Measurements from ENCODE around the gene TFCP2L1. TPM values are rescaled to one million over a fixed set of nuclear protein-coding genes. Genes with fewer than 3 reads are reported as not detected.

TFCP2L1 gene
- total and polyA plus RNA-seq, 2 donors (not counting 3 experiments of a cell fraction or from before 2014, with no cell fraction given): not detected

GRCh38 chr2:121211689-121212151 lies 73.3 kb downstream of the TFCP2L1 start:
- POLR2A ChIA-PET: no interaction called here
- no peak overlapping the region for H3K4me2 ChIP-seq (ENCODE audit: insufficient read depth, low read length)
- no peak overlapping the region for H3K27ac ChIP-seq (ENCODE audit: insufficient read depth, low read depth, low read length)
- no peaks in the 10 kb centered on the region for H3K9me3 ChIP-seq (replicated peaks; ENCODE audit: control insufficient read depth, insufficient read depth, low read length)
- no peaks in the 10 kb centered on the region for H3K36me3 ChIP-seq (ENCODE audit: control insufficient read depth in 2 of 2, extremely low read depth in 1 of 2, insufficient read depth in 2 of 2, low read length in 2 of 2)
- FAIRE-seq: no peak
- intact Hi-C loops (cut with micrococcal nuclease) (no loop called here), dilution Hi-C loops (cut with MboI; ENCODE audit: extremely low pct_ligation_motif_present, low sequenced_read_pairs) (no loop called here)
- BruUV-seq (replicated peaks): no TSS peak
- no peak overlapping the region for H2AFZ ChIP-seq (ENCODE audit: low read depth, low read length)
- H3K9ac ChIP-seq (replicated peaks; ENCODE audit: extremely low read depth, insufficient read depth, low read length): no peak overlapping the region
- H4K20me1 ChIP-seq (replicated peaks; ENCODE audit: control insufficient read depth, extremely low read depth, insufficient read depth, low read length): no peaks in the 10 kb centered on the region
- H3K4me3 ChIP-seq (replicated peaks in 1 of 3; ENCODE audit: insufficient read depth in 1 of 3, low read depth in 1 of 3, low read length in 3 of 3): no peak overlapping the region
- H3K27me3 ChIP-seq (ENCODE audit: control insufficient read depth in 2 of 2, insufficient read depth in 2 of 2, low read length in 2 of 2): no peaks in the 10 kb centered on the region
- CTCF ChIA-PET: no interaction called here
- no peak for TF ChIP-seq GATA2 (IDR thresholded peaks at IDR 0.05; ENCODE audit: insufficient read depth, insufficient read length, low read depth, low read length)
- no peak for DNase-seq (ENCODE audit: low read depth, low spot score)
- no peaks in the 10 kb centered on the region for H3K9me1 ChIP-seq (replicated peaks; ENCODE audit: control insufficient read depth, extremely low read depth, insufficient read depth, low read length)
- no peaks in the 10 kb centered on the region for H3K4me1 ChIP-seq (ENCODE audit: control insufficient read depth, extremely low read depth, insufficient read depth, low read length)
- no peaks in the 10 kb centered on the region for H3K79me2 ChIP-seq (ENCODE audit: control insufficient read depth, insufficient read depth, low read length)

- dilution Hi-C loops (cut with MboI; ENCODE audit: extremely low pct_ligation_motif_present, low sequenced_read_pairs): no loop called here
Observed at GRCh38 chr2:121211251-121211650, 73.8 kb downstream of the TFCP2L1 start.

More at GRCh38 chr2:121211251-121211650, 73.8 kb downstream of the TFCP2L1 start:
- Histone ChIP-seq H3K36me3 (ENCODE audit: control insufficient read depth in 2 of 2, extremely low read depth in 1 of 2, insufficient read depth in 2 of 2, low read length in 2 of 2) (no peaks in the 10 kb centered on the region), H3K9ac (replicated peaks; ENCODE audit: extremely low read depth, insufficient read depth, low read length) (no peak overlapping the region), H4K20me1 (replicated peaks; ENCODE audit: control insufficient read depth, extremely low read depth, insufficient read depth, low read length) (no peaks in the 10 kb centered on the region), H3K27ac (ENCODE audit: insufficient read depth, low read depth, low read length) (no peak overlapping the region), H3K79me2 (ENCODE audit: control insufficient read depth, insufficient read depth, low read length) (no peaks in the 10 kb centered on the region), H3K27me3 (ENCODE audit: control insufficient read depth in 2 of 2, insufficient read depth in 2 of 2, low read length in 2 of 2) (no peaks in the 10 kb centered on the region), H2AFZ (ENCODE audit: low read depth, low read length) (no peak overlapping the region), H3K9me3 (replicated peaks; ENCODE audit: control insufficient read depth, insufficient read depth, low read length) (no peaks in the 10 kb centered on the region), H3K9me1 (replicated peaks; ENCODE audit: control insufficient read depth, extremely low read depth, insufficient read depth, low read length) (no peaks in the 10 kb centered on the region), H3K4me2 (ENCODE audit: insufficient read depth, low read length) (no peak overlapping the region), H3K4me3 (replicated peaks in 1 of 3; ENCODE audit: insufficient read depth in 1 of 3, low read depth in 1 of 3, low read length in 3 of 3) (no peak overlapping the region), H3K4me1 (ENCODE audit: control insufficient read depth, extremely low read depth, insufficient read depth, low read length) (no peaks in the 10 kb centered on the region)
- DNase-seq (ENCODE audit: low read depth, low spot score) (no peak), FAIRE-seq (no peak)
- intact Hi-C loops (cut with micrococcal nuclease): no loop called here
- BruUV-seq (replicated peaks): no TSS peak
- TF ChIP-seq POLR2AphosphoS5 (IDR thresholded peaks at IDR 0.05; ENCODE audit: insufficient read depth, low read depth, low read length) (no peak), GATA2 (IDR thresholded peaks at IDR 0.05; ENCODE audit: insufficient read depth, insufficient read length, low read depth, low read length) (no peak), JUN (IDR thresholded peaks at IDR 0.05; ENCODE audit: borderline replicate concordance, insufficient read depth, insufficient read length, low read depth) (no peak), MYC (IDR thresholded peaks at IDR 0.05; ENCODE audit: low read depth, low read length) (no peak), FOS (IDR thresholded peaks at IDR 0.05; ENCODE audit: borderline replicate concordance, insufficient read depth, low read length) (no peak), CTCF (IDR thresholded peaks at IDR 0.05; ENCODE audit: extremely low read depth in 1 of 2, insufficient read depth in 1 of 2, low read depth in 1 of 2, low read length in 2 of 2) (no peak), POLR2A (IDR thresholded peaks at IDR 0.05; ENCODE audit: low read depth, low read length) (no peak), EZH2 (IDR thresholded peaks at IDR 0.05; ENCODE audit: borderline replicate concordance, low read depth, low read length, severe bottlenecking) (no peak)
- TF ChIP-seq, protein P1, sequence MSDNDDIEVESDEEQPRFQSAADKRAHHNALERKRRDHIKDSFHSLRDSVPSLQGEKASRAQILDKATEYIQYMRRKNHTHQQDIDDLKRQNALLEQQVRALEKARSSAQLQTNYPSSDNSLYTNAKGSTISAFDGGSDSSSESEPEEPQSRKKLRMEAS (IDR thresholded peaks at IDR 0.05; ENCODE audit: insufficient read depth, insufficient read length): no peak
- ChIA-PET CTCF (no interaction called here), POLR2A (no interaction called here)

Data from endothelial cell of umbilical vein (primary cell).